Bronchial epithelial cell (primary cell): Measurements from ENCODE around the gene FLYWCH1. TPM values are rescaled to one million over a fixed set of nuclear protein-coding genes. Genes with fewer than 3 reads are reported as not detected.

Source experiments
- DNase-seq: peaks from one replicate; pipeline ENCODE4 v3.0.0-alpha.2; 2010; ENCODE audit warnings: low read depth
- FAIRE-seq: peaks from 2 replicates; lab custom pipeline; 2011; peaks lifted over from hg19 to GRCh38; lab: Jason Lieb, UNC
- H3K27me3 ChIP-seq: 2 replicates; pipeline ENCODE4 v1.5.1; 2011; ENCODE audit warnings: low read length; ENCODE audit not compliant: control insufficient read depth, insufficient read depth
- H3K36me3 ChIP-seq: 2 replicates; pipeline ENCODE4 v1.5.1; 2011; ENCODE audit warnings: low read length; ENCODE audit not compliant: control insufficient read depth, insufficient read depth
- H3K4me3 ChIP-seq: 2 replicates; pipeline ENCODE4 v1.5.1; 2011; ENCODE audit warnings: mild to moderate bottlenecking, low read depth, low read length, control low read depth
- total RNA-seq: library from RNA; depleted of rRNA; stranded (reverse); fragments of >200 nt; gene quantifications from 2 replicates; pipeline ENCODE4 v1.2.1, GENCODE V29; 2014
- TF ChIP-seq, protein P1 (sequence below): IDR thresholded peaks from 2 replicates; pipeline ENCODE4 v1.5.1; 2011; ENCODE audit warnings: mild to moderate bottlenecking, moderate library complexity, low read length, control low read depth, inconsistent platforms; ENCODE audit not compliant: insufficient read depth, severe bottlenecking

The FLYWCH1 gene
- total RNA-seq, 1 donor from 2014 or later = 41.9 TPM

DNA sequence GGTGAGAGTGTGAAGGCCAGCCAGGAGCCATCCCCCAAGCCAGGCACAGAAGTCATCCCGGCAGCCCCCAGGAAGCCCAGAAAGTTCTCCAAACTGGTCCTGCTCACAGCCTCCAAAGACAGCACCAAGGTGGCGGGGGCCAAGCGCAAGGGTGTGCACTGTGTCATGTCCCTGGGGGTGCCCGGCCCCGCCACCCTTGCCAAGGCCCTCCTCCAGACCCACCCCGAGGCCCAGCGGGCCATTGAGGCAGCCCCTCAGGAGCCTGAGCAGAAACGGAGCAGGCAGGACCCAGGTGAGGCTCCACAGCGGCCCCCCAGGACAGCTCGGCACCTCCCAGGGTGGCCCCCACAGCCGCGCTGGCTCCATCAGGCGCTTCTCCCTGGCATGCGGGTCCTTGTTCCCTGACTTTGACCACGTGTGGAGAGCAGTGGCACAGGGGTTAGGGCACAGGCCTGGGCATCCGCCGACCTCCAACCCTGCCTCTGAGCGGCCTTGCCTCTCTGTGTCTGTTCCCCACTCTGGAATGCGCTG, 15.2 kb upstream of the FLYWCH1 start:
- FAIRE-seq (no peak), DNase-seq (no peak)
- no peaks in the 10 kb centered on the region for H3K27me3 ChIP-seq
- H3K36me3 ChIP-seq = peaks cover 8% of the 10 kb centered on the region
- H3K4me3 ChIP-seq = no peak overlapping the region
- TF ChIP-seq, protein P1, sequence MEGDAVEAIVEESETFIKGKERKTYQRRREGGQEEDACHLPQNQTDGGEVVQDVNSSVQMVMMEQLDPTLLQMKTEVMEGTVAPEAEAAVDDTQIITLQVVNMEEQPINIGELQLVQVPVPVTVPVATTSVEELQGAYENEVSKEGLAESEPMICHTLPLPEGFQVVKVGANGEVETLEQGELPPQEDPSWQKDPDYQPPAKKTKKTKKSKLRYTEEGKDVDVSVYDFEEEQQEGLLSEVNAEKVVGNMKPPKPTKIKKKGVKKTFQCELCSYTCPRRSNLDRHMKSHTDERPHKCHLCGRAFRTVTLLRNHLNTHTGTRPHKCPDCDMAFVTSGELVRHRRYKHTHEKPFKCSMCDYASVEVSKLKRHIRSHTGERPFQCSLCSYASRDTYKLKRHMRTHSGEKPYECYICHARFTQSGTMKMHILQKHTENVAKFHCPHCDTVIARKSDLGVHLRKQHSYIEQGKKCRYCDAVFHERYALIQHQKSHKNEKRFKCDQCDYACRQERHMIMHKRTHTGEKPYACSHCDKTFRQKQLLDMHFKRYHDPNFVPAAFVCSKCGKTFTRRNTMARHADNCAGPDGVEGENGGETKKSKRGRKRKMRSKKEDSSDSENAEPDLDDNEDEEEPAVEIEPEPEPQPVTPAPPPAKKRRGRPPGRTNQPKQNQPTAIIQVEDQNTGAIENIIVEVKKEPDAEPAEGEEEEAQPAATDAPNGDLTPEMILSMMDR = no peak

DNA sequence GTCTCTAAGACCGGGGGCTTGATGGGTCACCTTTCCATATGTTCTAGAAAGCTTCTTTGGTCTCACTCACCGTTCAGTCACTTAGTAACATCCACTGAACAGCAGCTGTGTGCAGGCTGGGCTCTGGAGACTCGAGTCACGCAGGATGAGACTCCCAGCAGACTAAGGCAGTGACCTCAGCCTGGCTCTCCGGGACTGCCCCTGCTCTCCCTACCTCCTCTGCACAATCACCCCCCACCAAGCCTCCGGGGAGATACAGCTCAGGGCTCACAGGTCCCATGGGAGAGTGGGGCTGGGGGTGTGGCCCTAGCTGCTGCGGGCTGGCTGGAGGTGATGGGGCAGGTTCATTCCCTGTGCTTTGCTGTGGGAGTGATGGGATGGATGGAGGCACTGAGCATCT, 14.6 kb upstream of the FLYWCH1 start:
- H3K27me3 ChIP-seq = no peaks in the 10 kb centered on the region
- FAIRE-seq (no peak), DNase-seq (no peak)
- H3K4me3 ChIP-seq = no peak overlapping the region
- TF ChIP-seq, protein P1 = no peak
- peaks cover 8% of the 10 kb centered on the region for H3K36me3 ChIP-seq

DNA sequence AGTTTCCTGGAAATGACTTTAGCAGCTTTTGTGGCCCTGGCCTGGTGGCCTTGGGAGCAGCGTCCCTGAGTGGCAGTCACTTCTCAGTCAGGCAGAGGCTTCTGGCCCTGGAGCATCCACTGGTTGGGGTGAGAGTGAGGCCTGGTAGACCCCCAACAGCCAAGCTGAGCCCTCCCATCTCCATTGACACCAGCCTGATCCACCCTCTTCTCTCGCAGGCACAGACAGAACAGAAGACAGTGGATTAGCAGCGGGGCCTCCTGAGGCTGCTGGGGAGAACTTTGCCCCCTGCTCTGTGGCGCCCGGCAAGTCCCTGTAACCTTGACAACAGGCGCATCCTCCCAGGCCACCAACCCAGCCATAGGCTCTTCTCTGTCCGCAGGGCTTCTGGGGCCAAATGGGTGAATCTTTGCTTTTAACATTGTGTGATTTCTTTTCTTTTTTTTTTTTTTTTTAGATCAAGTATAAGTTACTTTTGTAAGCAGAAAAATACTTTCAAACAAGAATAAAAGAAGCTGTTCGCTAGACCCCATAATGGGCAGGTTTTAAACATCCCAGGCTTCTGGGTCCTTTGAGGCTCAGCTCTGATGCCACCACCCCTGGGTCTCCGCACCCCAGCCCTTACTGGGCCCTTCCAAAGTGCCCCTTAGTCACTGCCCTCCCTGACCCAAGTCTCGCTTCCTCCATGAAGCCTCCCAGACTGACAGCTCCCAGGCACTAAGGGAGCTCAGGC, 12.7 kb upstream of the FLYWCH1 start:
- Histone ChIP-seq H3K4me3 (no peak overlapping the region), H3K27me3 (no peaks in the 10 kb centered on the region), H3K36me3 (peaks cover 8% of the 10 kb centered on the region)
- TF ChIP-seq, protein P1 = no peak
- no peak for DNase-seq
- FAIRE-seq = no peak

DNA sequence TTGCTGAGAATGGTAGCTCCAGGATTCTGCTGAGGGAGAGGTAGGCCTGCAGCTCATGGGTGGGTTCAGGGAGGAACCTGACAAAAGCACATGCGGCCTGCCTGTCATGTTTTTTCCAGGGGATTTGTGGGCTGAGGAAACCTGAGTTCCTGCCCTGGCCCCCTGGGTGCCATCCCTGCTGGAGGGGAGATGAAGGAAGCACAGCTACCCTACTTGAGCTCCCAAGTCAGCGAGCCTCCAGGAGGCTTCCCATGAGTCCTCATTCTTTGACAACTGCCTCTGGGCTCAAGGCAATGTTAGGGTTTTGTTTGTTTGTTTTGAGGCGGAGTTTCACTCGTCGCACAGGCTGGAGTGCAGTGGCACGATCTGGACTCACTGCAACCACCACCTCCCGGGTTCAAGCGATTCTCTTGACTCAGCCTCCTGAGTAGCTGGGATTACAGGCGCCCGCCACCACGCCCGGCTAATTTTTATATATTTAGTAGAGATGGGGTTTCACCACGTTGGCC, 12.1 kb upstream of the FLYWCH1 start:
- Histone ChIP-seq H3K36me3 (peaks cover 8% of the 10 kb centered on the region), H3K27me3 (no peaks in the 10 kb centered on the region), H3K4me3 (no peak overlapping the region)
- TF ChIP-seq, protein P1 = no peak
- no peak for DNase-seq
- no peak for FAIRE-seq

DNA sequence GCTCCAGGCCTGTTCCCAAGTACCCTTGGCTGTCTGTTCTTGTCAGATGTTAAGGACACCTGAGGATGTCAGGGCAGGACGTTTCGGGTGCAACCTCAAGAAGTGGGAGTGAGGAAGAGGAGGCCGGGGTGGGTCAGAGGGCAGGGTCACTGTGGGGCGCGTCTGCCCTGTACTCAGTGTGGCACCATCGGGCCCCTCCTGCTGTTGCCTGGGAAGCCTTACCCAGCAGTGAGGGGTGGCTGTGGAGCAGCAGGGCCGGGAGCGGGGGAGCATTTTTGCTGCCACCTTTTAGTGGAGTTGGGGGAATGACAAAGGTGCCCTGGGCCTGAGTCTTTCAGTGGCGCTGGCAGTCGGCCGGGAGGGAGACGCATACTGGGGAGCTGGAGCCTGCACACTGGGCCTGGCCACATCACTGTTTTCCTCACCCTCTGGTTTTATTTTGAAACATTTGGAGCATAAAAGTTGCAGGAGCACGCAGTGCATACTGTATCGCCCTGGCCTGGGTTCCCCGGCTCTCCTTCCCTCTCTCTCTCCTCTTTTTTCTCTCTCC, 11.1 kb upstream of the FLYWCH1 start:
- DNase-seq (no peak), FAIRE-seq (no peak)
- Histone ChIP-seq H3K27me3 (no peaks in the 10 kb centered on the region), H3K4me3 (no peak overlapping the region), H3K36me3 (peaks cover 7% of the 10 kb centered on the region)
- TF ChIP-seq, protein P1 = no peak
